Neuronal stem cell (in vitro differentiated cells): Measurements from ENCODE around the gene HOXA7.

Source experiments
- DNase-seq: peaks from one replicate; pipeline ENCODE4 v3.0.0-alpha.2; 2013; ENCODE audit warnings: low spot score
- H2AFZ ChIP-seq: one replicate; pipeline ENCODE4 v1.6.1; 2013; ENCODE audit warnings: mild to moderate bottlenecking, low read length, inconsistent platforms
- H2AK5ac ChIP-seq: 2 replicates; pipeline ENCODE4 v1.6.1; 2013; ENCODE audit warnings: low read depth, mild to moderate bottlenecking, inconsistent platforms, low read length, moderate library complexity, mixed read lengths
- H2BK120ac ChIP-seq: 2 replicates; pipeline ENCODE4 v1.6.1; 2013; ENCODE audit warnings: low read depth, mild to moderate bottlenecking, inconsistent platforms, low read length, moderate library complexity, mixed read lengths
- H2BK12ac ChIP-seq: one replicate; pipeline ENCODE4 v1.6.1; 2013; ENCODE audit warnings: low read length, inconsistent platforms
- H2BK15ac ChIP-seq: 2 replicates; pipeline ENCODE4 v1.6.1; 2013; ENCODE audit warnings: mild to moderate bottlenecking, low read length, inconsistent platforms, mixed read lengths
- H2BK5ac ChIP-seq: one replicate; pipeline ENCODE4 v1.6.1; 2013; ENCODE audit warnings: inconsistent platforms, mild to moderate bottlenecking, low read length, moderate library complexity
- H3K14ac ChIP-seq: one replicate; pipeline ENCODE4 v1.6.1; 2013; ENCODE audit warnings: low read length, inconsistent platforms
- H3K18ac ChIP-seq: 2 replicates; pipeline ENCODE4 v1.6.1; 2013; ENCODE audit warnings: low read length, inconsistent platforms
- H3K23ac ChIP-seq: 2 replicates; pipeline ENCODE4 v1.6.1; 2013; ENCODE audit warnings: low read depth, mild to moderate bottlenecking, mixed read lengths, low read length, inconsistent platforms; ENCODE audit not compliant: poor library complexity
- H3K27ac ChIP-seq: replicated peaks from 3 replicates; pipeline ENCODE4 v1.5.1; 2013; ENCODE audit warnings: low read length, inconsistent platforms
- H3K27me3 ChIP-seq, 3 experiments: 2 replicates each; pipeline ENCODE4 v1.6.1; 2013; ENCODE audit warnings: low read length in 3 of 3, mild to moderate bottlenecking in 2 of 3, inconsistent platforms in 1 of 3, low read depth in 1 of 3, mixed read lengths in 1 of 3, moderate library complexity in 1 of 3; ENCODE audit not compliant: control insufficient read depth in 3 of 3, insufficient read depth in 3 of 3
- H3K36me3 ChIP-seq, 2 donors: replicated peaks in 1 of 2; 2 replicates each; pipeline ENCODE4 v1.6.1; 2013; ENCODE audit warnings: low read length in 2 of 2; ENCODE audit not compliant: control insufficient read depth in 2 of 2, insufficient read depth in 2 of 2
- H3K4ac ChIP-seq: 2 replicates; pipeline ENCODE4 v1.6.1; 2013; ENCODE audit warnings: inconsistent platforms, mild to moderate bottlenecking, low read length, moderate library complexity
- H3K4me1 ChIP-seq, 2 donors: 1 replicate in 1 of 2; 2 replicates in 1 of 2; pipeline ENCODE4 v1.6.1; 2013; ENCODE audit warnings: low read length in 2 of 2, low read depth in 1 of 2; ENCODE audit not compliant: control insufficient read depth in 2 of 2, insufficient read depth in 1 of 2
- H3K4me2 ChIP-seq: one replicate; pipeline ENCODE4 v1.6.1; 2013; ENCODE audit warnings: mild to moderate bottlenecking, low read length, inconsistent platforms; ENCODE audit not compliant: insufficient read depth, poor library complexity, severe bottlenecking
- H3K4me3 ChIP-seq, 2 donors: 2 replicates each; pipeline ENCODE4 v1.5.1; 2013; ENCODE audit warnings: low read length in 2 of 2, mild to moderate bottlenecking in 2 of 2, inconsistent platforms in 1 of 2, moderate library complexity in 1 of 2
- H3K79me1 ChIP-seq: one replicate; pipeline ENCODE4 v1.6.1; 2013; ENCODE audit warnings: low read depth, mild to moderate bottlenecking, inconsistent platforms, low read length, moderate library complexity
- H3K9ac ChIP-seq: one replicate; pipeline ENCODE4 v1.6.1; 2013; ENCODE audit warnings: mild to moderate bottlenecking, low read depth, low read length, inconsistent platforms; ENCODE audit not compliant: poor library complexity
- H3K9me3 ChIP-seq, 2 donors: replicated peaks in 1 of 2; 2 replicates each; pipeline versions ENCODE3 to v1.6.1; 2013; ENCODE audit warnings: low read length in 2 of 2, mild to moderate bottlenecking in 2 of 2, inconsistent platforms in 1 of 2, low read depth in 1 of 2, mixed read lengths in 1 of 2, moderate library complexity in 1 of 2; ENCODE audit not compliant: control insufficient read depth in 2 of 2, insufficient read depth in 1 of 2
- H4K8ac ChIP-seq: one replicate; pipeline ENCODE4 v1.6.1; 2013; ENCODE audit warnings: low read depth, mild to moderate bottlenecking, inconsistent platforms, low read length, moderate library complexity
- H4K91ac ChIP-seq: one replicate; pipeline ENCODE4 v1.6.1; 2013; ENCODE audit warnings: low read length, low read depth, mild to moderate bottlenecking, inconsistent platforms; ENCODE audit not compliant: poor library complexity
- WGBS, 2 donors: extraction: QIAGEN DNeasy Blood & Tissue Kit; methylation state at CpG; one replicate each; pipeline ENCODE4 v1.1.7; 2013; ENCODE audit warnings: missing lambda C conversion rate in 2 of 2, mixed read lengths in 1 of 2; ENCODE audit not compliant: insufficient read length in 2 of 2, insufficient replicate concordance in 1 of 2; ENCODE audit errors: extremely low coverage in 2 of 2; 5-methylcytosine and 5-hydroxymethylcytosine counted together

Gene HOXA7

DNA sequence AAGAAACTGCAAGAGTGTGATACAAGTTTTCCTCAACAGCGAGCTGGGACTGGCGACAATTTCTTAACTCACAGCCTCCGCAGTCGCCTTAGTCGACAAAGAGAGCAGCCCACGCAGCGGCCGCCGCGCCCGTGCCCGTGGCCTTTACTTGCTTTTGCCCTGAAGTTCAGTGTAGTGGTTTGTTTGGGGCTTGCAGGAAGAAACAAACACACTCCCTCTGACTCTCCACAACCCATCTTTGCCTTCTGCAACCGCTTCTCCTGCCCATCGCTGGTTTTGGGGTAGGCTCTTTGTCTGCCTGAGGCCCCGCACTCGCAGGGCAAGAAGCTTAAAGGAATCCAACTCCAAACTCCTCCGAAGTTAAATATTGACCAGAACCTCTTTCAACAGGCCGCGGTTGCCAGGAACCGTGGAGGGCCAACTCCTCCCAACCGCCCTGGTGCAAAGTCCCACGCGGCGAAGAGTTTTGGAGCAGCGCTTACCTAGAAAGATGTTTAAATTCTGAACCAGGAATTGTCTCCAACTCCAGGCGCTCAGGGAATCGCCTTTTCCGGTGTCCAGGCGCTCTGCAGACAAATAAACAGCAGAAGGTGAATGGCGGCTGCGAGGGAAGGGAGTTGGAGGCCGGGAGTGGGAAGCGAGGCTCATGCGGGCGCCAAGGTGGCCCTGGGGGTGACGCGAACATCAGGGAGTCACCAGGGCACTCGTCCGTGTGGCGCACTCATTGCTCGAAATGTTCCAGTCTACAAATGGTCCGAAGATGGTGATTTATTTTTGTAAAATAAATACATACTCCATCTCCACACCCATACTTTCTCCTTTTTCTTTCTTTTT, 34.2 kb downstream of the HOXA7 start:
- no peak overlapping the region for H3K27ac ChIP-seq
- no peak overlapping the region for H3K9ac ChIP-seq
- no peak overlapping the region for H3K14ac ChIP-seq
- H3K4ac ChIP-seq, result no peak overlapping the region
- no peak for DNase-seq
- no peak overlapping the region for H4K8ac ChIP-seq
- H3K36me3 ChIP-seq, result no peaks in the 10 kb centered on the region
- H2BK15ac ChIP-seq, result no peak overlapping the region
- H3K4me3 ChIP-seq, result no peak overlapping the region
- H2BK120ac ChIP-seq, result no peak overlapping the region
- H3K9me3 ChIP-seq, result peaks cover 0 to 4% of the 10 kb centered on the region in 2 donors
- no peaks in the 10 kb centered on the region for H3K79me1 ChIP-seq
- H2AK5ac ChIP-seq, result no peak overlapping the region
- no peak overlapping the region for H2BK12ac ChIP-seq
- H4K91ac ChIP-seq, result no peak overlapping the region
- H3K4me2 ChIP-seq, result no peak overlapping the region
- H3K27me3 ChIP-seq, result peaks cover 47 to 99% (median 96%) of the 10 kb centered on the region in 3 experiments
- peak overlapping the region; percentile 75 for H3K23ac ChIP-seq
- no peak overlapping the region for H3K18ac ChIP-seq
- no peaks in the 10 kb centered on the region for H3K4me1 ChIP-seq
- peak overlapping the region; percentile 18 for H2AFZ ChIP-seq
- no CpG with 5 or more reads among the region's 42 CpGs for WGBS, 2 donors
- H2BK5ac ChIP-seq, result no peak overlapping the region

DNA sequence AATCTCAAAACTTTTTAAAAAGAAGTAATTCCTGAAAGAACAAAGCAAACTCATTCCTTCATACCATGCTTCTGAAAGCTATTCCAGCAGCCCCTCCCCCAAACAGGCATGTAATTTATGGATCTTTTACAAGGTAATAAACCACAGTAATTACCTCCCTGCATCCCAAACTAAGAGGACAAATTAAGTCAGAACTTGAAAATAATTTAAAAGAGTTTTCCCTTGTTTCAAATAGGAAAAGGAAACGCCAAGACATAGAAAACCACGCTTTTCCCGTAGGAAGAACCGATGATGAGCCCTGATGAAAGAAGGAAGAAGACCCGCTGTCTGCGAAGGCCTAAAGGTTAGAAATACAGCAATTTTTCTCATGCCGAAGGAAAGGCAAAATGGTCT, 34.8 kb downstream of the HOXA7 start:
- Histone ChIP-seq H2BK12ac (no peak overlapping the region), H2BK15ac (no peak overlapping the region), H3K36me3 (no peaks in the 10 kb centered on the region), H3K4me2 (no peak overlapping the region), H3K4me3 (no peak overlapping the region), H3K18ac (no peak overlapping the region), H3K4ac (no peak overlapping the region), H2AK5ac (no peak overlapping the region), H4K8ac (no peak overlapping the region), H3K4me1 (no peaks in the 10 kb centered on the region), H2BK120ac (no peak overlapping the region), H4K91ac (no peak overlapping the region), H3K27ac (no peak overlapping the region), H2BK5ac (no peak overlapping the region), H3K79me1 (no peaks in the 10 kb centered on the region), H3K27me3 (peaks cover 54 to 99% (median 97%) of the 10 kb centered on the region in 3 experiments), H3K9me3 (peaks cover 0 to 4% of the 10 kb centered on the region in 2 donors), H3K14ac (no peak overlapping the region), H3K9ac (no peak overlapping the region), H3K23ac (no peak overlapping the region), H2AFZ (no peak overlapping the region)
- no CpG with 5 or more reads among the region's 7 CpGs for WGBS, 2 donors
- no peak for DNase-seq

DNA sequence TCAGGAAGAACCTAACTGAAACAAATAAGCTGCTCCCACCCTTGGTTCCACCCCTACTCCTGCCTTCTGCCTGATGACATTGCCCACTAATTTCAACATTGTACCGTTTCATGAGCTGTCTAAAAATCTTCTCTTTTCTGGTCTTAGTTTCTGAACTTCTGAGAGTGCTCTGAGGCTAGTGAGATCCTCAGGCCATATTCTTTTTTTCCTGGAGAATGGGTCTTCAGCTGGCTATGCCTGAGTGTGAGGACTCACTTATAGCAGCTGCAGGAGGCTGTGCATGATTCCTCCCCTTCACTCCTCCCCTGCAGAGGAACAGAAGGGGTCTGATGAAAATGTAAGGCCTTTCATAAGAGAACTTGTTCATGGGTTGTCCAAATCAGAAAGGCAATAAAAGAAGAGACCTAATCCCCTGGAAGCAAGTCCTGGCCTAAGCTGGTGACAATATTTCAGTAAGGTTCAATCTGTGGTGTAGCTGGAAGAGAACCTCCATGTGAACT, 37.0 kb downstream of the HOXA7 start:
- Histone ChIP-seq H3K23ac (no peak overlapping the region), H3K4ac (no peak overlapping the region), H2AFZ (no peak overlapping the region), H3K36me3 (no peaks in the 10 kb centered on the region), H2BK15ac (no peak overlapping the region), H3K4me1 (no peaks in the 10 kb centered on the region), H3K14ac (no peak overlapping the region), H2BK120ac (no peak overlapping the region), H2AK5ac (no peak overlapping the region), H3K9me3 (peaks cover 0 to 4% of the 10 kb centered on the region in 2 donors), H3K27me3 (peaks cover 63 to 98% (median 97%) of the 10 kb centered on the region in 3 experiments), H2BK12ac (no peak overlapping the region), H3K4me3 (no peak overlapping the region), H4K91ac (no peak overlapping the region), H3K9ac (no peak overlapping the region), H3K4me2 (no peak overlapping the region), H2BK5ac (no peak overlapping the region), H3K79me1 (no peaks in the 10 kb centered on the region), H3K18ac (no peak overlapping the region), H3K27ac (no peak overlapping the region), H4K8ac (no peak overlapping the region)
- DNase-seq, result no peak
- WGBS, 2 donors, result no CpG with 5 or more reads among the region's 1 CpG

DNA sequence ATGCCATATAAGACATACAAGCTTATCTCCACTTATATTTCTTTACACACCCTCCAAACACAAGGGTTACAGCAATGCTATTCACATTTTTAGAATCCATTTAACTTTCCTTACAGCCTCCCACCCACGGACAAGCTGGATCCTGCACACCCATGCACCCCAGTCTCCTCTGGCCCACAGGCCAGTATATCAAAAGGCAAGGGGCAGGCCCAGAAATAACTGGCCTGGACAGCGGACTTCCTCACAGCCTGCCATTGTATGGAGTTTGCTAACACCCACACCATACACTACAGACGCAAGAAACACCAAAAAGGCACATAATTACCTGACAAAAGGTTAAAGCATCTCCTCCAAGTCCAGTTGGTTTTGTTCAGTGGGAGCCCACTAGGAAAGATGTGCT, 37.9 kb downstream of the HOXA7 start:
- no peak overlapping the region for H2AK5ac ChIP-seq

More for the DNA sequence above, 37.9 kb downstream of the HOXA7 start:
- Histone ChIP-seq H2BK15ac (no peak overlapping the region), H3K4me1 (no peaks in the 10 kb centered on the region), H3K18ac (no peak overlapping the region), H4K8ac (no peak overlapping the region), H4K91ac (no peak overlapping the region), H3K9me3 (peaks cover 0 to 4% of the 10 kb centered on the region in 2 donors), H3K79me1 (no peaks in the 10 kb centered on the region), H3K23ac (no peak overlapping the region), H2BK12ac (no peak overlapping the region), H3K4ac (no peak overlapping the region), H3K36me3 (no peaks in the 10 kb centered on the region), H3K27me3 (peaks cover 61 to 95% (median 94%) of the 10 kb centered on the region in 3 experiments), H3K4me2 (no peak overlapping the region), H2BK120ac (no peak overlapping the region), H2AFZ (no peak overlapping the region), H3K14ac (no peak overlapping the region), H3K4me3 (no peak overlapping the region), H3K27ac (no peak overlapping the region), H2BK5ac (no peak overlapping the region), H3K9ac (no peak overlapping the region)
- WGBS, 2 donors, result no CpG with 5 or more reads among the region's 3 CpGs
- DNase-seq, result no peak
